NOMO-1 (cell line): ENCODE results near the gene MRRF.
A peak's percentile ranks its signal among the peaks of the same experiment; 100 is the strongest.

Source experiments
- DNase-seq, 2 experiments: peaks; one replicate each; lab custom pipeline; 2025; ENCODE audit not compliant: unreplicated experiment in 2 of 2; lab: John Stamatoyannopoulos, UW

The MRRF gene

GRCh38 chr9:122264360-122265148 is at the start of gene MRRF, which contains the start of gene RBM18:
MRRF (plus strand) TSS chr9:122264882; CDS start chr9:122270892, 6,010 bp downstream.
RBM18 (minus strand) TSS chr9:122264840; CDS start chr9:122261492, 3,348 bp downstream.
- peak; percentile 87 for DNase-seq

- no peak for DNase-seq
Observed at GRCh38 chr9:122215663-122216062, 49.0 kb upstream of the MRRF start.

- no peak for DNase-seq
Observed at GRCh38 chr9:122216138-122216797, 48.4 kb upstream of the MRRF start.

DNA sequence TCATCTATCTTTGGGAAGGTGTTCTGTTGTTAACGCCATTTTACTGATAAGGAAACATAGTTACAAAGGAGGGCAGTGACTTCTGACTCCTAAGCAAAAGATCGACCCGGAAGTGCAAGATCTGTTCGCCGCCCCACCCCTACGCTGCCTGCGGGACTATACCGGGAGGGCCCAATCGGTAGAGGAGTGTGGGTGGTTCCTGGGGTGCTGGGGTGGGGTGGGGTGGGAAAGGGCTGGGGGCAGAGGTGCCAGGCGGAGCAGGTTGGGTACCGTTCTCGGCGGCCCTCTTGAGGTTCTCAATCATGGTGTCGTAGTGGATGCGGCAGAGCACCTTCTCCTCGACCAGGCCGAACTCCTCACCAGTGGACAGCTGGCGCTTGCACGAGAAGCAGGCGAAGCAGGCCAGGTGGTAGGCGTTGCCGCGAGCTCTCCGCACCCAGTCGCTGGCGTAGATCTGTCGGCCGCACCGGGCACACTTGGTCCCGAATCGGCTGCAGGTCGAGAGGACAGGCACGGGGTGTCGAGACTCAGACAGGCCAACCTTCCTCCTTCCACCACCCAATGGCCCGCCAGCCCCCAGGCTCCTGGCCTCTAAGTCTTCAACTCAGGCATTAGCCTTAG is 47.8 kb upstream of the MRRF start:
- DNase-seq = no peak

- no peak for DNase-seq
Observed at GRCh38 chr9:122217640-122218039, 47.0 kb upstream of the MRRF start.

GRCh38 chr9:122218071-122218934 is 46.4 kb upstream of the MRRF start:
- no peak for DNase-seq

GRCh38 chr9:122218935-122219855 is 45.5 kb upstream of the MRRF start:
- DNase-seq = no peak

GRCh38 chr9:122219856-122220672 is 44.6 kb upstream of the MRRF start:
- no peak for DNase-seq

DNA sequence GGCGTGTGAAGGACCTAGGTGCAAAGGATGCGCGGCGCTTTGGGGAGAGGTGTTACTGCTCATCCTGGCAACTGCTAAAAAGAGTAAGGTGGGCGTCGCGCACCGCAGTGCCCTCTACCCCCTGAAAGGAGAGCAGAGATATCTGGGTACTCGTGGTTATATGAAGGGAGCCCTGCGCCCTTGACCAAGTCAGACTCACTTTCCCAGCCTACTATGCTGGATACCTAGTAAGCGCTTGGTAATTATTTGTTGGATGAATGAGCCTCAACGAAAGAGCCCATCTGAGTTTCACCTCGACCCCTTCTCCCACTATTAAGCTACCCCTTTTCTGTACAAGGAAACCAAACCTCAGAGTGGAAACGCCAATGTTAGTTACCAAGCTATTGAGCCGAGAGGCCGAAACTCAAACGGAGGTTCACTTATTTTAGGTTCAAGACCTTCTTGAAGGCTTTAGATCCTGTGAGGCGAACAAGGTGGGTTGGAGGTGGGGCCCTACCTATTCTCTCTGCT is 44.0 kb upstream of the MRRF start:
- no peak for DNase-seq

DNA sequence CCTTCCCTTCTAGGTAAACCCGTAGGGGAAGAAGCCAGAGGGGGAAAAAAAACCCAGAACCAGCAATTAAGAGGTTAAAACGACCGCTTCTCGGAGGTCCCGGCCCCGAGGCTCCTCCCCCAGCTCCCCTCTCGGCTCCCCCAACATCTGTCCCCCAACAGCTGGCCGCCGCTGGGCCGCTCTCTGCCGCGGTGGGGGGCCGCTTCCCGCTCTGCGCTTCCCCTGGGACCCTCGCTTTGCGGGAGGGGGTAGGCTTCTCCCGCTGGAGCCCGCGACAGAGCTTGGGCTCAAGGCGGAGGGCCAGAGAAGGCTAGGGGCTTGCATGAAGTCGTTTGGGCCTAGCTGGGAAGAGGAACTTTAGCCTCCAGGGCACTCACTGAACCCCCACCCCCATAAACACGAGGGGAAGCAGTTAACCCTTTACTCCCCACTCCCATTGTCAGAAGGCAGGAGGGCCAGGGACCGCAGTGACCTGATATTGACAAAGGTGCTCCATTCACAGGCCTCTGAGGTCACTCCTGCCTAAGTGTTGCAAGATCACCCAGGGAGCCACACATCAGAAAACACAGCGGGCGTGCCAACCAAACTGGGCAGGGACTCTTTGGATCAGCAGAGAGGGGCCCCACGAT is 43.4 kb upstream of the MRRF start:
- no peak for DNase-seq

- DNase-seq = no peak
Observed at GRCh38 chr9:122222791-122223190, 41.9 kb upstream of the MRRF start.

DNA sequence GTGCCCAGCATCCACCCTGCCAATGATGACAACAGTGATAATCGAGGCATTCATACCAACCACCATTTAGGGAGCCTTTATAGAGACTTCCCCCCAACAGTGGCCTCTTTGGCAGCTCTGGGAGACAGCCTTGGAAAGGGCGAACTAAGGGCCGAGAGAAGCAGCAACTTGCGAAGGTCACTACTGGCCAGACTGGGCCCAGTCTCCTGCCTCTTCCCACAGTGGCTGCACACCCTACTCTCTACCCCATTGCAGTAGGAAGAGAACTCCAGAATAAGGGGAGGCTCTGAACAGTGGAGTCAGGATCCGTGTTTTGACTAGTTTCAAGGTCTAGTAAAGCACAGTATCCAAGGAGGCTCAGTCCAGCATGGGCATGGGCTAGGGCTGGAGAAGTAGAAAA is 41.2 kb upstream of the MRRF start:
- DNase-seq = no peak

GRCh38 chr9:122225312-122226141 is 39.2 kb upstream of the MRRF start:
- no peak for DNase-seq

- no peak for DNase-seq
Observed at GRCh38 chr9:122226142-122226757, 38.4 kb upstream of the MRRF start.

DNA sequence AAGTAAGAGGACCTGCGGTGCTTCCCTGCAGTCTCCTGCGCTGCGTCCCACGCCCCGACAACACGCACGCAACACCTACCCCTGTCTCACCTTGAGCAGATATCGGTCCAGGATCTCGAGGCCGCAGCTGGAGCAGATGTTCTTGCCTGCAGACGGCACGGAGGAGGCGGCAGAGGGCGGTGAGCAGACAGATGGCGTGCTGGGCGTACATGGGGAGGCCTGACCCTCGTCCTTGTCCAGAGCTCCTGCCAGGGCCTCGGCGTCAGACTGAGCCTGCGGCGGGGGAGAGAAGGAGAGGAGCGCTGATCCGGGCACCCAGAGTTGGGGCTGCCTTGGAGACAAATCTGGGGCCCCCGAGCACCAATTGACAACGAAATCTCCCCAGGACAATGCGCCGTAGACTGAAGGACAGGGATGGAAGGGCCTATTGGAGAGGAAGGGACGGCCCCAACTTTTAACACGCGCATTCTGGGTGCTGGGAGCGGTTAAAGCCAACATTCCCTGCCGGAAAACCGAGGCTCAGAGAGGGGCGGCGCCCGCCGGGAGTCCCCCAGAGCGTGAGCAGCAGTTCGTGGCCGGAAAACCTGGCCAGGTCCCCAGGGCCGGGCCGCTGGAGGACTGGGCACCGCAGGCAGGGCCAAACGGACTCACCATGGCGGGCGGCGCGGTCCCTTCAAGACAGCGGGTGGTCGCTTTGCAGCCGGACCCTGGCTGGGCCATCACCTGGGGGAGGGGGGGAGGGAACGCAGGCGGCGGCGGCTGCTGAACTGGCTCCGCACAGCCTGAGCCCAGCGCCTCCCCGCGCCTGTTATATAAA is 37.7 kb upstream of the MRRF start:
- no peak for DNase-seq

DNA sequence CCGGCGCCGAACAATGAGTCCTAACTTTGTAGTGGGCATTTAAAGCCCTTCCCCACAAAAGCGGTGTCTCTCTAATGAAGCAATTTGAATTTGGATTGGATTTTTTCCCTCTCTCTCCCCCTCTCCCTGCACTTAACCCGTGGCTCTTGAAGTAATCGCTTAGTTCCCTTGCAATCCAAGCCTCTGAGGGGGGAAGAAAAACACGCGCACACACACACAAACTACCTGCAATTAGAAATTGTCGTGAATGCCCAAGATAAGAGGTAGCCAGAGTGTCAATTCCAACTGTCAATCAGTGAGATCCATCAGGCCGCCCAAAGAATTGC is 37.1 kb upstream of the MRRF start:
- no peak for DNase-seq
